Measurements from ENCODE around the gene PROSER3.

DNA sequence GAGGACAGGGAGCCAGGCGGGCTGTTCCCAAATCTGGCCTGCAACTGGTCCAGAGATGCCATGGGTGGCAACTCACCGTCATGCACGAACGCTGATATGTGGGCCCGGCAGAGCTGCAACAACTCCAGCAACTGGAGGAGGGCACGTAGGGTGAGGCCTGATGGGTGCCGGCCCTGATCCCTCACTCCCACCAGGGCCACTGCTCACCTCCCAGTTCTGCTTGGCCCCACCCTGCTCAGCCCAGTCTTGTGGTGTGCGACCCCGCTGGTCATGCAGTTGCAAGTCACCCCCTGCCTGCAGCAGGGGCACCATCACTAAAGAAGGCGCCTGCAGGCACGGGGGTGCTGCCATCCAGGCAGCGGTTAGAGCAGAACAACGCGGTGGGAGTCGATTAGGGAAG, 34.3 kb downstream of the PROSER3 start:
- TF ChIP-seq CTCF (IDR thresholded peaks at IDR 0.05) (no peak), POLR2A (IDR thresholded peaks at IDR 0.05) (no peak)
